Neural cell (in vitro differentiated cells): ENCODE results near the gene CELSR1. TPM values are rescaled to one million over a fixed set of nuclear protein-coding genes. Genes with fewer than 3 reads are reported as not detected.

ENCODE experiments used
- H2AFZ ChIP-seq: fragments of 200-600, 300-800 bp; sonication (generic), shearing (Covaris generic); 2 replicates; pipeline ENCODE4 v1.6.0; 2014; ENCODE audit warnings: low read depth, mild to moderate bottlenecking, antibody characterized with exemption, low read length, moderate library complexity
- H3F3A ChIP-seq: fragments of 200-600 bp; shearing (Covaris generic); 2 replicates; pipeline ENCODE4 v1.6.1; 2016; ENCODE audit warnings: mild to moderate bottlenecking, moderate library complexity, mixed read lengths, antibody characterized with exemption, low read length; ENCODE audit not compliant: insufficient read depth, poor library complexity, severe bottlenecking
- H3K27ac ChIP-seq: fragments of 200-600, 300-800 bp; sonication (generic), shearing (Covaris generic); 2 replicates; pipeline ENCODE4 v1.5.1; 2014; ENCODE audit warnings: mild to moderate bottlenecking, low read length, moderate library complexity
- H3K27me3 ChIP-seq: fragments of 300-800, 200-600 bp; sonication (generic), shearing (Covaris generic); 2 replicates; pipeline ENCODE4 v1.6.0; 2014; ENCODE audit warnings: mild to moderate bottlenecking, low read depth, low read length, moderate library complexity; ENCODE audit not compliant: insufficient read depth
- H3K36me3 ChIP-seq: fragments of 300-800, 200-600 bp; sonication (generic), shearing (Covaris generic); 2 replicates; pipeline ENCODE4 v1.5.1; 2014; ENCODE audit warnings: mild to moderate bottlenecking, antibody characterized with exemption, low read length, moderate library complexity; ENCODE audit not compliant: insufficient read depth
- H3K4me2 ChIP-seq: fragments of 300-800, 200-600 bp; sonication (generic), shearing (Covaris generic); 2 replicates; pipeline ENCODE4 v1.6.0; 2014; ENCODE audit warnings: mild to moderate bottlenecking, low read length
- H3K4me3 ChIP-seq: fragments of 300-800, 200-600 bp; sonication (generic), shearing (Covaris generic); 2 replicates; pipeline ENCODE4 v1.5.1; 2014; ENCODE audit warnings: mild to moderate bottlenecking, low read length, moderate library complexity
- H3K79me2 ChIP-seq: fragments of 200-600 bp; shearing (Covaris generic); replicated peaks from 2 replicates; pipeline ENCODE4 v1.6.0; 2014; ENCODE audit warnings: mild to moderate bottlenecking, low read length, moderate library complexity; ENCODE audit not compliant: insufficient read depth
- H3K9ac ChIP-seq: fragments of 300-800, 200-600 bp; sonication (generic), shearing (Covaris generic); 2 replicates; pipeline ENCODE4 v1.6.1; 2016; ENCODE audit warnings: mild to moderate bottlenecking, low read length, mixed read lengths
- H3K9me2 ChIP-seq: fragments of 200-600 bp; shearing (Covaris generic); 2 replicates; pipeline ENCODE4 v1.6.1; 2016; ENCODE audit warnings: mild to moderate bottlenecking, low read length, mixed read lengths; ENCODE audit not compliant: insufficient read depth
- H3K9me3 ChIP-seq: fragments of 200-600, 300-800 bp; sonication (generic), shearing (Covaris generic); 2 replicates; pipeline ENCODE4 v1.6.1; 2016; ENCODE audit warnings: mild to moderate bottlenecking, mixed run types, low read length, moderate library complexity, mixed read lengths
- H4K20me1 ChIP-seq: fragments of 200-600 bp; shearing (Covaris generic); 2 replicates; pipeline ENCODE4 v1.6.1; 2016; ENCODE audit warnings: mild to moderate bottlenecking, mixed run types; ENCODE audit not compliant: insufficient read depth
- CTCF ChIP-seq: fragments of 450-650 bp; IDR thresholded peaks from 2 replicates; pipeline ENCODE4 v1.5.1; 2014; ENCODE audit warnings: antibody characterized with exemption, mild to moderate bottlenecking, moderate library complexity; ENCODE audit not compliant: poor library complexity, severe bottlenecking
- EP300 ChIP-seq: fragments of 450-650 bp; conservative IDR thresholded peaks from 2 replicates; pipeline ENCODE4 v1.6.1; 2014; ENCODE audit warnings: antibody characterized with exemption, mild to moderate bottlenecking, moderate library complexity; ENCODE audit not compliant: poor library complexity, severe bottlenecking
- EZH2 ChIP-seq: fragments of 200-600, 300-800 bp; shearing (Covaris generic), sonication (generic); IDR thresholded peaks from 2 replicates; pipeline ENCODE4 v1.6.1; 2014; ENCODE audit warnings: antibody characterized with exemption, low read length, borderline replicate concordance, mild to moderate bottlenecking; ENCODE audit not compliant: insufficient read depth, poor library complexity, severe bottlenecking
- MXI1 ChIP-seq: fragments of 450-650 bp; conservative IDR thresholded peaks from 2 replicates; pipeline ENCODE4 v1.6.1; 2014; ENCODE audit warnings: antibody characterized with exemption, mild to moderate bottlenecking; ENCODE audit not compliant: poor library complexity, severe bottlenecking
- POLR2AphosphoS5 ChIP-seq: IDR thresholded peaks from 2 replicates; pipeline ENCODE4 v1.6.1; 2012
- RAD21 ChIP-seq: fragments of 450-650 bp; conservative IDR thresholded peaks from 2 replicates; pipeline ENCODE4 v1.6.1; 2014; ENCODE audit warnings: antibody characterized with exemption, mild to moderate bottlenecking, moderate library complexity
- SMC3 ChIP-seq: fragments of 450-650 bp; conservative IDR thresholded peaks from 2 replicates; pipeline ENCODE4 v1.6.1; 2014; ENCODE audit warnings: antibody characterized with exemption, mild to moderate bottlenecking, moderate library complexity; ENCODE audit not compliant: poor library complexity
- TAF1 ChIP-seq: IDR thresholded peaks from 2 replicates; pipeline ENCODE4 v1.6.1; 2012; ENCODE audit warnings: low read depth
- polyA plus RNA-seq: library from polyadenylated mRNA; depleted of rRNA; stranded (reverse); fragments of >200 nt; gene quantifications from 2 replicates; pipeline ENCODE4 v1.2.3, GENCODE V29; 2014
- TF ChIP-seq, protein P1 (sequence below): IDR thresholded peaks from 2 replicates; pipeline ENCODE4 v1.6.1; 2012; ENCODE audit warnings: borderline replicate concordance

The CELSR1 gene
- polyA plus RNA-seq, 1 donor from 2014 or later, result 0.14 TPM

DNA sequence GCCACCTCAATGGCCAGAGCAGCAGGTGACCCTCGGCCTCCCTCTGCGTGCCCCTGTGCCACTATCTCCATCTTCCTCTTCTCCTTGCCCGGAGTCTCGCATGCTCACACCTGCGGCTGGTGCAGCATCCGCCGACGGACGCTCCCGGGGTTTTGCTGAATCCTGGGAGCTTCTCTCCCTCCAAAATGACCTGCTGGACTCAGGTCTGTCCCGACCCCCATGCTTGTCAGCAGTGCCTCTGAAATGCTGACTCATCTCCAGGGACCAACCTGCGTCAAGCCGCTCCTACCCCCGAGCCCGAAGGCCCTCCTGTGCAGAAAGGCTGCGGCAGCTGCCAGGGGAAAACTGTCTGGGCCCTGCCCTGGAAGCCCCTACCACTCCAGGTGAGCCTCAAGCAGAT lies 58.4 kb downstream of the CELSR1 start:
- TF ChIP-seq CTCF, result no peak
- no peak for TF ChIP-seq EZH2
- TF ChIP-seq, protein P1, sequence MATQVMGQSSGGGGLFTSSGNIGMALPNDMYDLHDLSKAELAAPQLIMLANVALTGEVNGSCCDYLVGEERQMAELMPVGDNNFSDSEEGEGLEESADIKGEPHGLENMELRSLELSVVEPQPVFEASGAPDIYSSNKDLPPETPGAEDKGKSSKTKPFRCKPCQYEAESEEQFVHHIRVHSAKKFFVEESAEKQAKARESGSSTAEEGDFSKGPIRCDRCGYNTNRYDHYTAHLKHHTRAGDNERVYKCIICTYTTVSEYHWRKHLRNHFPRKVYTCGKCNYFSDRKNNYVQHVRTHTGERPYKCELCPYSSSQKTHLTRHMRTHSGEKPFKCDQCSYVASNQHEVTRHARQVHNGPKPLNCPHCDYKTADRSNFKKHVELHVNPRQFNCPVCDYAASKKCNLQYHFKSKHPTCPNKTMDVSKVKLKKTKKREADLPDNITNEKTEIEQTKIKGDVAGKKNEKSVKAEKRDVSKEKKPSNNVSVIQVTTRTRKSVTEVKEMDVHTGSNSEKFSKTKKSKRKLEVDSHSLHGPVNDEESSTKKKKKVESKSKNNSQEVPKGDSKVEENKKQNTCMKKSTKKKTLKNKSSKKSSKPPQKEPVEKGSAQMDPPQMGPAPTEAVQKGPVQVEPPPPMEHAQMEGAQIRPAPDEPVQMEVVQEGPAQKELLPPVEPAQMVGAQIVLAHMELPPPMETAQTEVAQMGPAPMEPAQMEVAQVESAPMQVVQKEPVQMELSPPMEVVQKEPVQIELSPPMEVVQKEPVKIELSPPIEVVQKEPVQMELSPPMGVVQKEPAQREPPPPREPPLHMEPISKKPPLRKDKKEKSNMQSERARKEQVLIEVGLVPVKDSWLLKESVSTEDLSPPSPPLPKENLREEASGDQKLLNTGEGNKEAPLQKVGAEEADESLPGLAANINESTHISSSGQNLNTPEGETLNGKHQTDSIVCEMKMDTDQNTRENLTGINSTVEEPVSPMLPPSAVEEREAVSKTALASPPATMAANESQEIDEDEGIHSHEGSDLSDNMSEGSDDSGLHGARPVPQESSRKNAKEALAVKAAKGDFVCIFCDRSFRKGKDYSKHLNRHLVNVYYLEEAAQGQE, result no peak
- H3K4me3 ChIP-seq, result no peak overlapping the region
- H3K9me2 ChIP-seq, result no peaks in the 10 kb centered on the region
- H3K9me3 ChIP-seq, result peaks cover 7% of the 10 kb centered on the region
- no peaks in the 10 kb centered on the region for H4K20me1 ChIP-seq
- H3K27ac ChIP-seq, result no peak overlapping the region
- no peaks in the 10 kb centered on the region for H3K79me2 ChIP-seq
- H3K4me2 ChIP-seq, result no peak overlapping the region
- no peaks in the 10 kb centered on the region for H3K27me3 ChIP-seq
- H3K36me3 ChIP-seq, result no peaks in the 10 kb centered on the region
- H3F3A ChIP-seq, result no peaks in the 10 kb centered on the region
- H2AFZ ChIP-seq, result no peak overlapping the region
- no peak overlapping the region for H3K9ac ChIP-seq

- no peak overlapping the region for H3K4me3 ChIP-seq
- H3K79me2 ChIP-seq, result no peaks in the 10 kb centered on the region
- H3K4me2 ChIP-seq, result no peak overlapping the region
- H3K27me3 ChIP-seq, result no peaks in the 10 kb centered on the region
- TF ChIP-seq CTCF, result no peak
- no peak for TF ChIP-seq EZH2
- no peak for TF ChIP-seq EP300
- TF ChIP-seq TAF1, result no peak
- TF ChIP-seq SMC3, result no peak
- no peak for TF ChIP-seq RAD21
- TF ChIP-seq MXI1, result no peak
- TF ChIP-seq, protein P1, result no peak
- TF ChIP-seq POLR2AphosphoS5, result no peak
- no peaks in the 10 kb centered on the region for H3K36me3 ChIP-seq
- no peak overlapping the region for H3K9ac ChIP-seq
- H4K20me1 ChIP-seq, result no peaks in the 10 kb centered on the region
- H3F3A ChIP-seq, result no peaks in the 10 kb centered on the region
- peaks cover 7% of the 10 kb centered on the region for H3K9me3 ChIP-seq
- no peak overlapping the region for H2AFZ ChIP-seq
- H3K9me2 ChIP-seq, result no peaks in the 10 kb centered on the region
- H3K27ac ChIP-seq, result no peak overlapping the region
Observed at GRCh38 chr22:46478083-46478551, 59.3 kb downstream of the CELSR1 start.
